SHP77 (cell line): ENCODE data around the gene BCAS3.

ENCODE experiments used
- DNase-seq, 2 experiments: peaks; one replicate each; lab custom pipeline; 2025; lab: John Stamatoyannopoulos, UW

BCAS3 gene

GRCh38 chr17:60675997-60676396 is 1.7 kb upstream of the BCAS3 start:
- no peak for DNase-seq

- peak in 1 of 2 experiments; percentile 2 for DNase-seq
These were observed 818 bp upstream of the BCAS3 start for GRCh38 chr17:60676758-60677307.

DNA sequence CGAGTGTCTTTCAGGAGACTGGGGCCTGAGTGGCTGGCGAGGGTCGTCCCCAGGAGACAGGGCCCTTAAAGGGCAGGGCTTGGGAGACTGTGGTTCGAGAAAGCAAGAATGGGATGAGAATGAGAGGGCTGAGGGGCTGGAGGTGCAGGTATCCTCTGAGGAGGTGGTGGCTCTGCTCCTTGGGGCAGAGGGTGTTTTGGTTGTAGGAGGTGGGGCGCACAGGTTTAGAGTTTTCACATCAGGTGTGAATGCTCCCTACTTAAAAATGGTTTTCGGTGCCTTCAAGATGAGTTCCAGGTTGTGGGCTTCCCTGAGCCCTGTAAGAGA is 430 bp downstream of the BCAS3 start:
- no peak for DNase-seq

DNA sequence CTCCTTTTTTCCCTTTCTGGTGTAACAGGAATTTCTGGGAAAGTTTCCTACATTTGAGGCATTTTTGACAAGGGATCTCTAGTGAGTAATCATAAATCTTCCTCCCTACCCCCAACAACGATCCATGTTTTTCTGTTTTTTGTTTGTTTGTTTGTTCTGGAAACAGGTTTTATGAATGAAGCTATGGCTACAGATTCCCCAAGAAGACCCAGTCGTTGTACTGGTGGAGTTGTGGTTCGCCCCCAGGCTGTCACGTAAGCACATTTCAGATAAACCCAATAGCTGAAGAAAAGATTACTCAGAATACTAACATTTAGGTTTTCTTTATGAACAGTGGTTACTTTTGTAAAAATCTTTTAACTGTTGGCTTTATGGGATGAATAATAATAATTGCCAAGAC is 1.6 kb downstream of the BCAS3 start:
- no peak for DNase-seq

DNA sequence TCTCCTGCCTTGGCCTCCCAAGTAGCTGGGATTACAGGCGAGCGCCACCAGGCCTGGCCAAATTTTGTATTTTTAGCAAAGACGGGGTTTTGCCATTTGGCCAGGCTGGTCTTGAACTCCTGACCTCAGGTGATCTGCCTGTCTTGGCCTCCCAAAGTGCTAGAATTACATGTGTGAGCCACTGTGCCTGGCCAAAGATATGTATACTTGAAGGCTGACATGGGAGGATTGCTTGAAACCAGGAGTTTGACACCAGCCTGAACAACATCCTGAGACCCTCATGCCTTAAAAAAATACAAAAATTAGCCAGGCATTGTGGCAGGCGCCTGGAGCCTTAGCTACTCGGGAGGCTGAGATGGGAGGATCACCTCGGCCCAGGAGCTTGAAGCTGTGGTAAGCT is 3.1 kb downstream of the BCAS3 start:
- no peak for DNase-seq

DNA sequence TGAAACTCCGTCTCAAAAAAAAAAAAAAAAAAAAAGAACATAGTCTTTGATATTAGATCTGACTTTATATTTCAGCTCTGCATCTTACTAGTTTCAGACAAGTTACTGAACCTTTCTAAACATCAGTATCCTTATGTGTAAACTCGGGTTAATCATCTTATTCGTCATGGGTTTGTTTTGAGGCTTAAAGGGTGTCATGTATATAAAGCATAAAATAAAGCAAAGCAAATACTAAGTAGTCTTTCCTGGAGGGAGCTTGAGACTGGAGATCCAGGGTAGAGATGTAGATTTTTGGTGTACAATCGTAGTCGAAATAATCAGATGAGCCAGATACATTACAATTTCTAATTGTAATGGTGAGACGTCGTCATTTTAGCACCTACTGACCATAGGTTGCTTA is 7.8 kb downstream of the BCAS3 start:
- no peak for DNase-seq

DNA sequence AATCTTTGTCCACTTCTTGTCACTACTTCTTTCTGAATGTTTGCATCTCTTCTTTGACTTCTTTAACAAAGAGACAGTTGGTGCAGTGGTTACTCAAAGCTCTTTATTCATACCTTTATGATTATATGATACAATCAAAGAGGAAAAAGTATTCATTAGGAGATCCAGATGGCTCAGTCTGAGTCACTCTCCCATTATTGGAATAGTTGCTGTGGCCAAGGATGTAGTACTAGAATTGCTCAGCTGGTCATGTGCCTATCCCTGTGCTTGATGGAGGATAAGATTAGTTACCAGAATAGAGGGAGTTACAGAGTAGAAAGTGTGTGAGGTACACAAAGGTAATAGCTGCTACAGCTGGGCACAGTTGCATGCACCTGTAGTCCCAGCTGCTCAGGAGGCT is 18.3 kb downstream of the BCAS3 start:
- no peak for DNase-seq

DNA sequence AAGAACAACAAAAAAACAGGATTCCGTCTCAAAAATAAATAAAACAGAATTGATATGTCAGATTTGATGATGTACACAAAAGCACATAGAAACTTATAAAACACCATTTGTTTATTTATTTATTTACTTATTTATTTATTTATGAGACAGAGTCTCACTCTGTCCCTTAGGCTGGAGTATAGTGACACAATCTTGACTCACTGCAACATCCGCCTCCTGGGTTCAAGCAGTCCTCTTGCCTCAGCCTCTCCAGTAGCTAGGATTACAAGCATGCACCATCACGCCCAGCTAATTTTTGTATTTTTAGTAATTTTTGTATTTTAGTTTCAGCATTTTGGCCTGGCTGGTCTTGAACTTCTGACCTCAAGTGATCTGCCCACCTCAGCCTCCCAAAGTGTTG is 21.4 kb downstream of the BCAS3 start:
- no peak for DNase-seq

- DNase-seq, result no peak
These were observed 26.5 kb downstream of the BCAS3 start for GRCh38 chr17:60704170-60704569.

- DNase-seq, result no peak
These were observed 35.0 kb downstream of the BCAS3 start for GRCh38 chr17:60712675-60713074.

GRCh38 chr17:60713608-60714007 is 36.0 kb downstream of the BCAS3 start:
- no peak for DNase-seq

- no peak for DNase-seq
These were observed 39.1 kb downstream of the BCAS3 start for GRCh38 chr17:60716766-60717165.

DNA sequence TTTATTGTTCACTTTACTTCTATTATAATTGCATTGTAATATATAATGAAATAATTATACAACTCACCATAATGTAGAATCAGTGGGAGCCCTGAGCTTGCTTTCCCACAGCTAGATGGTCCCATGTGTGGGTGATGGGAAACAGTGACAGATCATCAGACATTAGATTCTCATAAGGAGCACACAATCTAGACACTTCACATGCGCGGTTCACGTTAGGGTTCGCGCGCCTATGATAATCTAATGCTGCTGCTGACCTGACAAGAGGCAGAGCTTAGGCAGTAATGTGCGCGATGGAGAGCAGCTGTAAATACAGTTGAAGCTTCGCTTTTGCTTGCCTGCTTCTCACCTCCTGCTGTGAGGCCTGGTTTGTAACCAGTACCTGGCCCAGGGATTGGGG is 40.2 kb downstream of the BCAS3 start:
- no peak for DNase-seq

- peak; percentile 3 to 26 for DNase-seq
These were observed 43.3 kb downstream of the BCAS3 start for GRCh38 chr17:60720763-60721531.

DNA sequence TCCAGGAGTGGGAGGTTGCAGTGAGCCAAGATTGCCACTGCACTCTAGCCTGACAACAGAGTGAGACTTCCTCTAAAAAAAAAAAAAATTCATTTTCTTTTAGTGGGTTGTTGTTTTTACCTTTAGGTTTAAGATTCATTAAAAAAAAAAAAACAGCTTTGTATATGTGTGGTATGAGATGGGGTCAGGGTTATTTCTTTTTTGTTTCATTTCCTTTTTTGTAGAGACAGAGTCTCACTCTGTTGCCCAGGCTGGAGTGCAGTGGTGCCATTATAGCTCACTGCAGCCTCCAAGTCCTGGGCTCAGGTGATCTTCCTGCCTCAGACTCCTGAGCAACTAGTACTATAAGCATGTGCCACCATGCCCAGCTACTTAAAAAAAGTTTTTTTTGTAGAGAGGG is 47.0 kb downstream of the BCAS3 start:
- no peak for DNase-seq

GRCh38 chr17:60729854-60730253 is 52.2 kb downstream of the BCAS3 start:
- DNase-seq, result no peak

DNA sequence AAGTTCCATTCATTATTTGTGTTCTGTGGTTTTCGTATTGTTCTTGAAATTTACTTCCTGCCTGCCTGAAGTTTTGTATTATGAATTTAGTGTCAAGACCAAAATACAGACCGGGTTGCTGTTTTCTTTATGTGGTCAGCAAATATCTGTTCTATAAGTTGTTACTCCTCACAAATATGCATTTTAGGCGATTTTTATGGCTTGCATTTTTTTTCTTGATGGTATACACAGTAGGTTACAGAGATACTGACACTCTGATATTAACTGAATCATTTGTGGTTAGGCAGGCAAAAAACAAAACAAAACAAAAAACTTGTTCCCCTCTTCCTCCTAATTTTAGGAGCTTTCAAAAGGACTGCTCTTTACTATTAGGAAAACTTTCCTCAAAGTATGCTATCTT is 52.6 kb downstream of the BCAS3 start:
- DNase-seq, result no peak

DNA sequence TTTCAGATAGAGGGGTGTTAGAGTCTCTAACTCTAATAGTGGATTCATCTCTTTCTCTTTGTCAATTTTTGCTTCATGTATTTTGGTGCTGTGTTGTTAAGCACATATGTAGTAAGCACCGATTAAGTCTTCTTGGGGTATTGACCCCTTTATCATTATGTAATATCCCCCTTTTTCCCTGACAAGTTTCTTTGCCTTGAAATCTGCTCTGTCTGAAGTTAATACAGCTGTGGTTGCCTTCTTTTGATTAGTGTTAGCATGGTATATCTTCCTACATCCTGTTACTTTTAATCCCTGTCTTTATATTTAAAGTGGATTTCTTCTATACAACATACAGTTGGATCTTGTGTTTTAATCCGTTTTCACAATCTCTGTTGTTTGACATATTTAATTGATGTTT is 60.6 kb downstream of the BCAS3 start:
- no peak for DNase-seq

- DNase-seq, result no peak
These were observed 62.9 kb downstream of the BCAS3 start for GRCh38 chr17:60740584-60740983.

DNA sequence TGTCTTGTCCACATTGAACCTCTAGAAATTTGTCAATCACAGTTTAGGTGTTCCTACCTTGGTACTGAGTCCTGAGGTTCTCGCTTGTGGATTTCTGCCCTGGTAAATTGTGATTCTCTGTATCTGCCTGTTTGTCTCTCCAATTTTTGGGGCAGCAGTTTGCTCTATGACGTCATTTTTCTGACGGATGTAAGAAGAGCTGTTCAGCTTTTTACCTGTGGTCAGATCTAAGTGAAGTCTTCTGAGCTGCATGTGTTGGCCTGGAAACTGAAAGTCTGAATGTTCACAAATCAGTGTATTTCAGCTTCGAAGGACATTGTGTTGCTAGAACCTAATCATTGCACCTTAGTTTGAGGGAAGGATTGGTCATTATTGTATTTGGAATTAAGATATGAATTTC is 63.4 kb downstream of the BCAS3 start:
- DNase-seq, result no peak

DNA sequence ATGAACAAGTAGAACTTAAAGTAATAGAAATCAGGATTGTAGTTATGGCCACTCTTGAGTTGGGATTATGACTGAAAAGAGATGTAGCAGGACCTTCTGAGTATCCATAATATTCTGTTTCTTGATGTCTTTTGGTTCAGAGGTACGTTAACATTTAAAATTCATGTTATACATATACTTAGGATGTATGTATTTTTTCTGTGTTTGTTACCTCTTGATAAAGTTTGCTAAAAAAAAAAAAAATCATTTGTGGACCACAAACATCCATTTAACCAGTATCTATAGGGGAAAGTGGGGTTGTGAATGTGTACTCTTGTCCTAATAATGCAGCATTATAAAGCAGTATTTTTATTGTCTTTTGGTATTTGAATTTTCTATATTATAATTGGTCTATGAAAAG is 65.6 kb downstream of the BCAS3 start:
- DNase-seq, result no peak

DNA sequence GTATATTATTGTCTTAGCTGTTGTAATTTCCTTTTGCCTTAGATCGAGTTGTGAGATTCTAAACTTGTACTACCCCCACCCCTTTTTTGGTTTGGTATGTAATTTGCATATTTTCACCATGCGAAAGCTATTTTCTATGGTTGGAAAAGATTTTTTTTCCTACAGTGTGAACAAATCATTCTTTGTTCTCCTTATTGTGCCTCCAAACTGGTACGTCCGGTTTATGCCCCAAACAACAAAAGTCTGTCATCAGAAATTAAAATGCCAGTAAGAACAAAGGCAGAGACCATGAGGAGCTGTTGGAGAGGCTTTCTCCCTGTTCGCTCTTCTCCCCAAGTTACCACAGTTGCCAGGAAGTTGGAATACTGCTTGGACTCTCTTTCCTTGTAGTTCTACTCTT is 66.1 kb downstream of the BCAS3 start:
- no peak for DNase-seq

DNA sequence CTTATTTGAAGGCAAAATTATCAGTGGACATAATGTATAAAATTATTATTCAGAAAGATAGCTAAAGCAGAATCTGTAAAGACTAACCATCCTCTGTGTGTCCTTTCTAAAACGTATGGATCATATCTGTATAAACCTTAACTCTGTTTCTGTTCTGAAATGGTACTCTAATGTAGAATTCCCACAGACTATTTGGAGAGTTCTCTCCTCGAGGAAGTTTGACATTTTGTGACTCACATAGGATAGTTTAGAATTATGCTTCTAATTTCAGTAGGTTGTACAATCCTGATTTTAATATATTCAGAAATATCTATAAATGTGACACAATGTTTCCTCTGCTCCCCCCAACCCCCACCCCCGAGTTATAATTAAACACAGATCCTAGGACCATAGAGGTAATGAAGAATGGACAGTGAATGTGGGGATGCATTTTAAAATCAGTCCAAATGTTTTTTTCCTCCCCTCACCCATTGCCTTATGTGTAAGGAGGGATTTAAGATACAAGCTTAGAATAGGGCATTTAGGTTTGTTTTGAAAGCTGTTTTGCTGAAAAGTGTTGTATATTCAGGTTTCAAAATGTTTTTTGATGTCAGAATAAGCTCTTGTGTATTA is 66.8 kb downstream of the BCAS3 start:
- no peak for DNase-seq

- DNase-seq, result no peak
These were observed 67.9 kb downstream of the BCAS3 start for GRCh38 chr17:60745544-60745943.
